Nephron progenitor cell (in vitro differentiated cells): ENCODE results near the gene PACS2.
"Not testable (repeated sequence)": the region's sequence is repeated elsewhere in the genome, so short reads cannot be mapped to it uniquely, and the experiment has no call there.

Source experiments
- DNase-seq: peaks from one replicate; pipeline ENCODE4 v3.0.0; 2021
- H3K27ac Mint-ChIP-seq: 2 replicates; pipeline ENCODE4 v1.8.0; 2021; ENCODE audit warnings: mild to moderate bottlenecking, moderate library complexity, mixed read lengths
- H3K27me3 Mint-ChIP-seq: 2 replicates; pipeline ENCODE4 v1.8.0; 2021; ENCODE audit warnings: mild to moderate bottlenecking, low read depth, mixed read lengths; ENCODE audit not compliant: poor library complexity
- H3K36me3 Mint-ChIP-seq: 2 replicates; pipeline ENCODE4 v1.8.0; 2021; ENCODE audit warnings: low read depth, mixed read lengths
- H3K4me1 Mint-ChIP-seq: 2 replicates; pipeline ENCODE4 v1.8.0; 2021; ENCODE audit warnings: mixed read lengths
- H3K4me3 Mint-ChIP-seq: 2 replicates; pipeline ENCODE4 v1.8.0; 2021; ENCODE audit warnings: mild to moderate bottlenecking, moderate library complexity, mixed read lengths
- H3K9me3 Mint-ChIP-seq: 2 replicates; pipeline ENCODE4 v1.8.0; 2021; ENCODE audit warnings: mild to moderate bottlenecking, moderate library complexity, mixed read lengths
- TF ChIP-seq, protein P1 (sequence below): fragments of 200-600 bp; sonication (generic); IDR thresholded peaks from 2 replicates; pipeline ENCODE4 v1.5.0; 2021; ENCODE audit warnings: antibody characterized with exemption

PACS2 gene

DNA sequence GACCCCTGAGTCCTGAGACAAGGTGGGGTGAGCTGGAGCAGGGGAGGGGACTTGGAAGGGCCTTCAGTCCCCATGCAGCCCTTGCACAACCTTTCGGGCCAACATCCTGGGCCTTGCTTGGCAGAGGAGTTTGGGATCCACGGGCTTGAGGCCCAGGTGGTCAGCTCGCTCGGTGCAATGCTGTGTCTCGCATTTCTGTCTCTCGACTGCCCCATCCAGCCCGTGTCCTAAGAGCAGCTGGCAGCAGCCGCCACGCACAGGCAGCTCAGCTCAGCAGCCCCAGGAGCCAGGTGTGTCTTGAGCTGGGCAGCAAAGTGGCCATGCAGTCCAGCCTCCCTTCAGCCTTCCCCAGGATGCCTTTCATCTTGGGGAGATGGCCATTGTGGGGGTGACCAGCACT lies 10.8 kb downstream of the PACS2 start:
- Mint-ChIP-seq H3K27me3 (no peaks in the 10 kb centered on the region), H3K27ac (no peak overlapping the region), H3K4me3 (no peak overlapping the region), H3K9me3 (peaks cover 8% of the 10 kb centered on the region), H3K36me3 (peaks cover 20% of the 10 kb centered on the region), H3K4me1 (peaks cover 53% of the 10 kb centered on the region)
- TF ChIP-seq, protein P1, sequence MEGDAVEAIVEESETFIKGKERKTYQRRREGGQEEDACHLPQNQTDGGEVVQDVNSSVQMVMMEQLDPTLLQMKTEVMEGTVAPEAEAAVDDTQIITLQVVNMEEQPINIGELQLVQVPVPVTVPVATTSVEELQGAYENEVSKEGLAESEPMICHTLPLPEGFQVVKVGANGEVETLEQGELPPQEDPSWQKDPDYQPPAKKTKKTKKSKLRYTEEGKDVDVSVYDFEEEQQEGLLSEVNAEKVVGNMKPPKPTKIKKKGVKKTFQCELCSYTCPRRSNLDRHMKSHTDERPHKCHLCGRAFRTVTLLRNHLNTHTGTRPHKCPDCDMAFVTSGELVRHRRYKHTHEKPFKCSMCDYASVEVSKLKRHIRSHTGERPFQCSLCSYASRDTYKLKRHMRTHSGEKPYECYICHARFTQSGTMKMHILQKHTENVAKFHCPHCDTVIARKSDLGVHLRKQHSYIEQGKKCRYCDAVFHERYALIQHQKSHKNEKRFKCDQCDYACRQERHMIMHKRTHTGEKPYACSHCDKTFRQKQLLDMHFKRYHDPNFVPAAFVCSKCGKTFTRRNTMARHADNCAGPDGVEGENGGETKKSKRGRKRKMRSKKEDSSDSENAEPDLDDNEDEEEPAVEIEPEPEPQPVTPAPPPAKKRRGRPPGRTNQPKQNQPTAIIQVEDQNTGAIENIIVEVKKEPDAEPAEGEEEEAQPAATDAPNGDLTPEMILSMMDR: no peak
- DNase-seq: no peak

DNA sequence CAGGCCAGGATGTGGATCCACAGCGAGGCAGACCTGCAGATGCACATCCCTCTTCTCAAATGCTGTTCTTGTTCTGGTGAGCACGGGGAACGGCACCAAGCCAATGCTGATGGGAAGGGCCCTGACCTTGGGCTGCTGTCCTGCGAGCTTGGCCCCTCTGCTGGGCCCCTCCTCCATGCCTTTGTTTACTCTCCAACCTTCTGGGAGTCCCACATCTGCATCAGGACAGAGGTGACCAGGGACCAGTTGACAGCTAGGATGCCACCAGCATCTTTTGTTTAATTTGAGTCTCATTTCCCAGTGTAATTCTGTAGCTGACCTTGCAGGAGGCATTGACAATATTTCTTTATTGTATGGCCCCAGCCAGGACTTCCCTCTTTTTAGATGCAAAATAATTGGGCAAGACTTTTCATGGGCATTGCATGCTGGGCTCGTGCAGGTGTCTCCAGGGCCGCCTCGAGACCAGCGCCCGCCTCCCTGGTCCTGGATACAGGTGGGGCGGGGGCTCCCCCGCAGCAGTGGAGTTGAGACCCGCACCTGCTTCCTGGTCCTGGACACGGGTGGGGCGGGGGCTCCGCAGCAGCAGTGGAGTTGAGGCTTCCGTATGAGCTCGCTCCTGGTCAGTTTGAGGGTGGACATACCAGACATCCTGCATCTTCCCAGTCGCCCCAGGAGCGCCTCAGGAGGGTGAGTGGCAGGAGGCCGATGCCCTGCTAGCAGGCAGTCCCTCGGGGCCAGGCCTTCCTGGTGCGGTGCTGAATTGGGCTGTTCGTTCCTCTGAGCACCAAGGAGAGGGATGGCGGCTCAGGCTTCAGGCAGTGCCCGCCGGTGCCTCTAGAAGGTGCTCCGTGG lies 11.4 kb downstream of the PACS2 start:
- TF ChIP-seq, protein P1: no peak
- no peak overlapping the region for H3K4me3 Mint-ChIP-seq
- H3K36me3 Mint-ChIP-seq: peaks cover 14% of the 10 kb centered on the region
- H3K4me1 Mint-ChIP-seq: peaks cover 53% of the 10 kb centered on the region
- peaks cover 2% of the 10 kb centered on the region for H3K9me3 Mint-ChIP-seq
- no peak overlapping the region for H3K27ac Mint-ChIP-seq
- no peaks in the 10 kb centered on the region for H3K27me3 Mint-ChIP-seq
- DNase-seq: no peak

DNA sequence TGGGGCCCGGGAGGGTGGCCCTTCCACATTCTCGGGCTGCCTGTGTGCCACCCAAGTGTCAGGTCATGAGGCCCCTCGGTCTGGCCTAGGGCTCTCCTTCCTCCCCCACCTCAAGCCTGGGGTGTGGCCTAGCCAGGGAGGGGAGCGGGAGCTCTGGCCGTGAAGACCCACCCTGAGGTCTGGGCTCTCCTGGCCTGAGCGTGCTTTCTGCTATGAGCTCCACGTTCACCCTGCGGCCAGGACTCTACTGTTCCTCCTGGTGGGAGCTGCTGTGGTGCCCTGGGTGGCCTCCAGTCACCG lies 12.0 kb downstream of the PACS2 start:
- peaks cover 53% of the 10 kb centered on the region for H3K4me1 Mint-ChIP-seq
- peaks cover 10% of the 10 kb centered on the region for H3K36me3 Mint-ChIP-seq
- H3K4me3 Mint-ChIP-seq: no peak overlapping the region
- peaks cover 4% of the 10 kb centered on the region for H3K9me3 Mint-ChIP-seq
- H3K27me3 Mint-ChIP-seq: no peaks in the 10 kb centered on the region
- TF ChIP-seq, protein P1: no peak
- peak overlapping the region; percentile 42 for H3K27ac Mint-ChIP-seq
- no peak for DNase-seq

DNA sequence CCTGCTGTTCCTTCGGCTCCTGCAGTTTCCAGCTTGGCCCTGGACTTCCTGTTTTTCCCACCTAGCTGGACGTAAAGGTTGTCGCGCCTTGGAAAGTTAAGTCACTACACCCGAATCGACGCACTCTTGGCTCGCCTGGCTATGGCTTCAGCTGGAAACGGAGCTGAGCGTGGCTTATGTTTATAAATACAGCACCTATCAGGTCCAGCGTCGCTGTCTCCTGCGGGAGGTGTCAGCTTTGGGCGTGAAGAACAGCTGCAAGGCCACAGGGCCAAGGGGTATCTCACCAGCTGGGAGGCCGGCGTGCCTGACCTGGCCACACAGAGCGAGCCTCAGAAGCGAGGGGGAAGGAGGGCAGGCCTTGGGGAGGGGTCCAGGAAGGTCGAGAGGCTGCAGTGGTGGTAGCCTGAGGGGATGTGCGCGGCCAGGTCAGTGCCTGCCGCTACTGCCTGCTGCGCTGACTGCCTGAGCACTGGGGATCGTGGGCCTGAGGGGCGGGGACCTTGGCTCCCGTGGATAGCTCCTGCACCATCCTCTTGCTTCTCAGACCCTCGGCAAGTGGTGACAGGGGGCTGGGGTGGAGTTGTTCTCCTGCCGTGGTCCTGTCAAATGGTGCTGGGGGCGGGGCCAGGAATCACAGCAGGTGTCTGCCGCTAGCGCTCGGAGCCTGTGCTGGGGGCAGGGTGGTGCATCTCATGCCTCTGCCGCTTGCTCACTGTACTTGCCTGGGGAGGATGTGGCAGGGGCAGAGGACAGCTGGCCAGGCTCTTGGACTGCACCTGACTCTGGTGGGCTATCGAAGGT lies 12.5 kb downstream of the PACS2 start:
- TF ChIP-seq, protein P1: no peak
- Mint-ChIP-seq H3K36me3 (peaks cover 15% of the 10 kb centered on the region), H3K4me1 (peaks cover 58% of the 10 kb centered on the region), H3K27ac (peak overlapping the region; percentile 42), H3K9me3 (peaks cover 9% of the 10 kb centered on the region), H3K27me3 (no peaks in the 10 kb centered on the region), H3K4me3 (peak overlapping the region; percentile 36)
- DNase-seq: peak; percentile 42

DNA sequence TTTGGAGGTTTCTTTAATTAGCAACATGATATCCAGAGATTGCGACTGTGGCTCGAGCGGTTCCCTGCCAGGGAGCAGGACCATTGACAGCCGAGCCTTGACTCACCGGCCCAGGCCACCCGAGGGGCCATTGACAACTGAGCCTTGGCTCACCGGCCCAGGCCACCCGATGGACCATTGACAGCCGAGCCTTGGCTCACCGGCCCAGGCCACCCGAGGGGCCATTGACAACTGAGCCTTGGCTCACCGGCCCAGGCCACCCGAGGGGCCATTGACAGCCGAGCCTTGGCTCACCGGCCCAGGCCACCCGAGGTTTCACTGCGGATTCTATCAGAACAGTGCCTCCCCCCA lies 13.1 kb downstream of the PACS2 start:
- H3K27me3 Mint-ChIP-seq, DNase-seq, H3K4me3 Mint-ChIP-seq, H3K9me3 Mint-ChIP-seq, H3K27ac Mint-ChIP-seq: not testable (repeated sequence)
- Mint-ChIP-seq H3K4me1 (peaks cover 55% of the 10 kb centered on the region), H3K36me3 (peaks cover 11% of the 10 kb centered on the region)

DNA sequence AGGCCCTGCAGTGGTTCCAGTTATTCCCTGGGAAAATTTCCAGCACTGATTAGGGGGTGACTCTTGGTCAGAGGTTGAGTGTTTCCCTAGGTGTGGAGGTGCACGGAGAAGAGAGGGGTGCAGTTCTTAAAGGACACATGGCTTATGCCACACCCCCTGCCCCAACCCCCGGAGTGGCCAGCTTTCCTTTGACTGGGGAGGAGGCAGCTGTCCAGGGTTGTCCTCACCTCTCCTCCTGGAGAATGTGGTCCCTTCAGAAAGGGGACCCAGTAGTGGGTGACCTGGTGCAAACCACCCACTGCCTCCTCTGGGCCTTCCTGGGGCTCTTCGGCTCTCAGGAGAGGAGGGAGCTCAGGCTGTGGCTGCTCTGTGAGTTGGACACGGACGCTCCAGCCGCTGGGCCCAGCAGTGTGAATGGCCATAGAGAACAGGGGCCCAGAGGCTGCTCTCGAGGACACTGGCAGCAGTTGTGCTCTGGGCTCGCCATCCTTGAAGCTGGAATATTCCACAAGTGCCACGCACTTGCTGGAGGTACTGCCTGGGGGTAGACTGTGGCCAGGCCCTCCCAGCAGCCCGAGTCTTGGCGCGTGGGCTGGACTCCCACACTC lies 13.6 kb downstream of the PACS2 start:
- TF ChIP-seq, protein P1: no peak
- DNase-seq: no peak
- H3K27ac Mint-ChIP-seq: no peak overlapping the region
- peaks cover 50% of the 10 kb centered on the region for H3K4me1 Mint-ChIP-seq
- no peak overlapping the region for H3K4me3 Mint-ChIP-seq
- H3K9me3 Mint-ChIP-seq: peaks cover 10% of the 10 kb centered on the region
- H3K27me3 Mint-ChIP-seq: no peaks in the 10 kb centered on the region
- peaks cover 6% of the 10 kb centered on the region for H3K36me3 Mint-ChIP-seq
